ENCODE data around the gene MCCC1. TPM values are rescaled to one million over a fixed set of nuclear protein-coding genes. Genes with fewer than 3 reads are reported as not detected.

Gene MCCC1
- total and polyA plus RNA-seq, 2 of the 13 experiments (the other 11 are each of a cell fraction or from before 2014, with no cell fraction given), result 11.7 to 30.1 TPM

DNA sequence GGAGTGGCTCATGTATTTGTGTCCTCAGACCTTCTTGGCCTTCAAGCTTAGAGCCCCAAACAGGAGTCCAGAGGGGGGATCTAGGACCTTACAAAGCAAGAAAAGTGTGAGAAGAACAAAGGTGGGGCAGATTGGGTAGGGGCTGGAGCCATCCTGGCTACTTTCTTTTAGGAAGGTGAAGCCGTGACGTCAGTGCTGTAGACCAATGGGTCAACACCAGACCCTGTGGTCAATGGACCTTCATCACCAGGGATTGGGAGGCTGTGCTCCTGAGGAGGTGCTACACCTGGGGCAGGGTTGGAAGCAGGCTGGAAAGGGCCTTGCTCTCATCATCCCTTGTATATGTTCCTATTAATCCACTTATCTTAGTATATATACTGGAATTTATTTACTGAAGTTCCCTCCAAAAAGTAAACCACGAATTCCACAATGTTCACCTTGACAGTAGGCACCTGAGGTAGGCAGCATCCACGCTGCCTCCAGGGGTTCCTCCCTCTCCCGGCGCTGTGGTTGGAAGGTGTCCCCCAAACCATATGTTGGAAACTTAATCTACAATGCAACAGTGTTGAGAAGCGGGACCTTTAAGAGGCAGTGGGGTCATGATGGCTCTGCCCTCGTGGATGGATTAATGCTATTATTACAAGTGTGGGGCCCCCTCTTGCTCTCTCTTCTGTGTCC is 21.4 kb upstream of the MCCC1 start:
- no peak for ATAC-seq
- Histone ChIP-seq H3K9me3 (ENCODE audit: low read length) (no peaks in the 10 kb centered on the region), H3K9ac (ENCODE audit: insufficient read depth, low read depth, low read length) (no peak overlapping the region), H4K20me1 (ENCODE audit: insufficient read depth, low read length) (no peaks in the 10 kb centered on the region), H3K4me3 (replicated peaks in 1 of 3; ENCODE audit: insufficient read depth in 1 of 3, low read depth in 2 of 3, low read length in 3 of 3) (no peak overlapping the region), H3K27me3 (ENCODE audit: control insufficient read depth in 1 of 2, insufficient read depth in 2 of 2, low read length in 2 of 2) (peaks cover 0 to 16% of the 10 kb centered on the region in 2 experiments; a peak in 2 of 5 replicates), H2AFZ (ENCODE audit: low read length) (no peak overlapping the region), H3K79me2 (ENCODE audit: insufficient read depth, low read length) (no peaks in the 10 kb centered on the region), H3K4me2 (ENCODE audit: low read depth, low read length) (no peak overlapping the region), H3K36me3 (replicated peaks in 1 of 2; ENCODE audit: control insufficient read depth in 1 of 2, insufficient read depth in 2 of 2, low read length in 2 of 2) (no peaks in the 10 kb centered on the region), H3K27ac (ENCODE audit: extremely low read length, insufficient read depth, low read length) (no peak overlapping the region), H3K4me1 (ENCODE audit: insufficient read depth, low read length) (no peaks in the 10 kb centered on the region; the same call in 1 of the 2 replicates)
- 8% methylated on average over 8 of the region's 8 CpGs for WGBS (ENCODE audit: low lambda C conversion rate)
- no TSS peak for BruUV-seq (replicated peaks)
- in situ Hi-C loops (cut with HindIII; ENCODE audit: extremely low pct_ligation_motif_present, low pct_unique_long_range_greater_than_20kb), result loop anchor here (5.0 kb wide), 1 partner anchor 267 kb away; no protein-coding TSS in a partner anchor
- CTCF ChIA-PET (ENCODE audit: low intra/inter-chr PET ratio, low total read pairs), result interaction anchor here (4.0 kb wide), 1 partner anchor 265 kb away, joined by 34 read pairs; no protein-coding TSS in a partner anchor
- TF ChIP-seq ATF7 (IDR thresholded peaks at IDR 0.05) (peak; percentile 84), ATF7 (CRISPR knock-in tag; IDR thresholded peaks at IDR 0.05) (no peak), ZNF230 (CRISPR knock-in tag; IDR thresholded peaks at IDR 0.05) (no peak), CREB1 (IDR thresholded peaks at IDR 0.05) (peak; percentile 83), CREB1 (CRISPR knock-in tag; IDR thresholded peaks at IDR 0.05) (no peak)
- DNase-seq (ENCODE audit: low spot score), result no peak
- intact Hi-C loops (cut with micrococcal nuclease; ENCODE audit: unreplicated experiment), result no loop called here
- no peak for FAIRE-seq
- POLR2A ChIA-PET, result no interaction called here

DNA sequence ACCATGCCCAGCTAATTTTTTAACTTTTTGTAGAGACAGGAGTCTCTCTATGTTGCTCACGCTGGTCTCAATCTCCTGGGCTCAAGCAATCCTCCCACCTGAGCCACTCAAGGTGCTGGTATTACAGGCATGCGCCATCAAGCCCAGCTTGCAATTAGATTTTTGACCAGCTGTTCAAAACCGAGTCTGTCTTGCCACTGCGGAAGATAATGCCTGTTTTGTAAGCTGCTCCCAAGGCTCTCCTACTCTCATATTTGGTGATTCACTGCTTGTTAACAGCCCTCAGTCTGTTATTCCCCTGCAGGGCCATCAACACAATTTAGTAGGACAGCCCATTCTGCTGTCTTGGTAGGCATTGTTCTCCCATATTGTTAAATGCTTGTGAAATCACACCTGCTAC is 17.8 kb upstream of the MCCC1 start:
- Histone ChIP-seq H3K27ac (ENCODE audit: extremely low read length, insufficient read depth, low read length) (no peak overlapping the region), H3K79me2 (ENCODE audit: insufficient read depth, low read length) (no peaks in the 10 kb centered on the region), H2AFZ (ENCODE audit: low read length) (no peak overlapping the region), H3K4me2 (ENCODE audit: low read depth, low read length) (no peak overlapping the region), H3K36me3 (replicated peaks in 1 of 2; ENCODE audit: control insufficient read depth in 1 of 2, insufficient read depth in 2 of 2, low read length in 2 of 2) (no peaks in the 10 kb centered on the region), H3K9ac (ENCODE audit: insufficient read depth, low read depth, low read length) (no peak overlapping the region), H4K20me1 (ENCODE audit: insufficient read depth, low read length) (no peaks in the 10 kb centered on the region), H3K4me1 (ENCODE audit: insufficient read depth, low read length) (no peaks in the 10 kb centered on the region; the same call in 1 of the 2 replicates), H3K27me3 (ENCODE audit: control insufficient read depth in 1 of 2, insufficient read depth in 2 of 2, low read length in 2 of 2) (peaks cover 0 to 27% of the 10 kb centered on the region in 2 experiments; a peak in 3 of 5 replicates), H3K9me3 (ENCODE audit: low read length) (no peaks in the 10 kb centered on the region), H3K4me3 (replicated peaks in 1 of 3; ENCODE audit: insufficient read depth in 1 of 3, low read depth in 2 of 3, low read length in 3 of 3) (no peak overlapping the region)
- intact Hi-C loops (cut with micrococcal nuclease; ENCODE audit: unreplicated experiment) (no loop called here), in situ Hi-C loops (cut with HindIII; ENCODE audit: extremely low pct_ligation_motif_present, low pct_unique_long_range_greater_than_20kb) (no loop called here)
- BruUV-seq (replicated peaks), result no TSS peak
- no peak for TF ChIP-seq MBNL3 (CRISPR knock-in tag; conservative IDR thresholded peaks at IDR 0.05)
- TF ChIP-seq REPIN1 (CRISPR knock-in tag; IDR thresholded peaks at IDR 0.05; ENCODE audit: borderline replicate concordance, low read depth), result no peak
- TF ChIP-seq IRF2 (CRISPR knock-in tag; IDR thresholded peaks at IDR 0.05), result no peak
- no peak for TF ChIP-seq IRF1 (CRISPR knock-in tag; IDR thresholded peaks at IDR 0.05; ENCODE audit: low read depth)
- DNase-seq (ENCODE audit: low spot score) (no peak), ATAC-seq (no peak), FAIRE-seq (no peak)
- WGBS (ENCODE audit: low lambda C conversion rate), result 51% methylated on average over 4 of the region's 4 CpGs
- CTCF ChIA-PET (ENCODE audit: low intra/inter-chr PET ratio, low total read pairs), result no interaction called here
- POLR2A ChIA-PET, result no interaction called here

All from HepG2 (cell line).